Liver (tissue), 9 donors: ENCODE results near the gene TDRD9. TPM values are rescaled to one million over a fixed set of nuclear protein-coding genes. Genes with fewer than 3 reads are reported as not detected.

Experiments used
- DNase-seq: peaks from one replicate; pipeline ENCODE4 v3.0.0-alpha.2; 2017; ENCODE audit warnings: low spot score
- H3K27ac ChIP-seq, 2 donors: one replicate each; pipeline ENCODE4 v1.7.0; 2013; ENCODE audit warnings: inconsistent platforms in 2 of 2, low read length in 2 of 2, control low read depth in 1 of 2, low read depth in 1 of 2, mild to moderate bottlenecking in 1 of 2
- H3K27me3 ChIP-seq, 4 donors: one replicate each; pipeline versions ENCODE4 v1.6.1 to v1.7.0; 2013; ENCODE audit warnings: low read length in 3 of 4, inconsistent platforms in 1 of 4, mild to moderate bottlenecking in 1 of 4, moderate library complexity in 1 of 4; ENCODE audit not compliant: control insufficient read depth in 4 of 4, insufficient read depth in 4 of 4
- H3K36me3 ChIP-seq, 4 donors: one replicate each; pipeline versions ENCODE4 v1.6.1 to v1.7.0; 2013; ENCODE audit warnings: low read length in 3 of 4, mild to moderate bottlenecking in 3 of 4, low read depth in 1 of 4, moderate library complexity in 1 of 4; ENCODE audit not compliant: control insufficient read depth in 4 of 4, insufficient read depth in 3 of 4
- H3K4me1 ChIP-seq, 4 donors: one replicate each; pipeline versions ENCODE4 v1.6.1 to v1.7.0; 2013; ENCODE audit warnings: low read length in 3 of 4, mild to moderate bottlenecking in 3 of 4, moderate library complexity in 1 of 4; ENCODE audit not compliant: control insufficient read depth in 4 of 4, insufficient read depth in 4 of 4
- H3K4me3 ChIP-seq, 3 donors: one replicate each; pipeline versions ENCODE4 v1.6.1 to v1.7.0; 2013; ENCODE audit warnings: low read length in 3 of 3, control low read depth in 1 of 3, low read depth in 1 of 3, mild to moderate bottlenecking in 1 of 3
- H3K9ac ChIP-seq, 2 donors: one replicate each; pipeline ENCODE4 v1.7.0; 2013; ENCODE audit warnings: low read length in 2 of 2, mild to moderate bottlenecking in 2 of 2, moderate library complexity in 2 of 2, control low read depth in 1 of 2, low read depth in 1 of 2
- H3K9me3 ChIP-seq, 4 donors: one replicate each; pipeline versions ENCODE4 v1.6.1 to v1.7.0; 2013; ENCODE audit warnings: low read length in 3 of 4; ENCODE audit not compliant: control insufficient read depth in 4 of 4
- EGR1 ChIP-seq, 2 donors: IDR thresholded peaks; 2 replicates each; pipeline ENCODE4 v1.6.1; 2016 to 2018; ENCODE audit warnings: antibody characterized with exemption in 2 of 2, low read depth in 2 of 2
- FOXA2 ChIP-seq: IDR thresholded peaks from 2 replicates; pipeline ENCODE4 v1.6.1; 2016; ENCODE audit warnings: antibody characterized with exemption
- HNF4G ChIP-seq: IDR thresholded peaks from 2 replicates; pipeline ENCODE4 v1.6.1; 2016; ENCODE audit warnings: antibody characterized with exemption
- MAX ChIP-seq: IDR thresholded peaks from 2 replicates; pipeline ENCODE4 v1.6.1; 2016; ENCODE audit warnings: antibody characterized with exemption
- NR2F2 ChIP-seq: IDR thresholded peaks from 2 replicates; pipeline ENCODE4 v1.6.1; 2016; ENCODE audit warnings: antibody characterized with exemption
- RAD21 ChIP-seq, 2 donors: IDR thresholded peaks; 2 replicates each; pipeline ENCODE4 v1.6.1; 2016; ENCODE audit warnings: antibody characterized with exemption in 2 of 2, mild to moderate bottlenecking in 2 of 2
- REST ChIP-seq: IDR thresholded peaks from 2 replicates; pipeline ENCODE4 v1.6.1; 2016; ENCODE audit warnings: antibody characterized with exemption, mild to moderate bottlenecking
- SP1 ChIP-seq: IDR thresholded peaks from 2 replicates; pipeline ENCODE4 v1.6.1; 2018; ENCODE audit warnings: antibody characterized with exemption, mild to moderate bottlenecking
- YY1 ChIP-seq: IDR thresholded peaks from 2 replicates; pipeline ENCODE4 v1.6.1; 2016; ENCODE audit warnings: antibody characterized with exemption, mild to moderate bottlenecking
- ZBTB33 ChIP-seq: IDR thresholded peaks from 2 replicates; pipeline ENCODE4 v1.6.1; 2016; ENCODE audit warnings: antibody characterized with exemption
- WGBS: extraction: QIAGEN DNeasy Blood & Tissue Kit; methylation state at CpG from one replicate; pipeline ENCODE4 v1.1.7; 2013; 5-methylcytosine and 5-hydroxymethylcytosine counted together
- polyA plus RNA-seq, 2 donors: library from polyadenylated mRNA; stranded (reverse) in 1 of 2; unstranded in 1 of 2; fragments of 200-250 nt in 1 of 2; fragments of >200 nt in 1 of 2; fragmentation: Nextera tagmentation in 1 of 2; extraction: Ambion mirVana in 1 of 2; gene quantifications; one replicate each; pipeline versions ENCODE4 v1.2.1 to v1.2.3, GENCODE V29; 2013 to 2015
- total RNA-seq, 2 donors: library from RNA; depleted of rRNA; stranded (reverse); fragments of >200 nt; gene quantifications; one replicate each; pipeline ENCODE4 v1.2.3, GENCODE V29; 2014
- donor health status: healthy.
- donor health status: healthy.
- donor health status: healthy.
- donor health status: healthy.
- donor health status: healthy.

TDRD9 gene
- total and polyA plus RNA-seq, 4 donors = 0.12 to 1.0 (median 0.46) TPM

- WGBS = 96% methylated on average over 4 of the region's 4 CpGs
- no peaks in the 10 kb centered on the region for H3K36me3 ChIP-seq
- H3K4me3 ChIP-seq = no peak overlapping the region
- no peak for DNase-seq
- TF ChIP-seq ZBTB33 (no peak), MAX (no peak), YY1 (no peak), FOXA2 (no peak), RAD21 (IDR thresholded peaks at IDR 0.05) (no peak)
- H3K27me3 ChIP-seq = no peaks in the 10 kb centered on the region
- H3K27ac ChIP-seq = no peak overlapping the region
- peaks cover 22 to 33% (median 29%) of the 10 kb centered on the region in 4 donors for H3K4me1 ChIP-seq
- H3K9ac ChIP-seq = no peak overlapping the region
- no peaks in the 10 kb centered on the region for H3K9me3 ChIP-seq
Measured at GRCh38 chr14:103898204-103898603, 30.1 kb upstream of the TDRD9 start.

GRCh38 chr14:103898711-103899110 lies 29.5 kb upstream of the TDRD9 start:
- H3K4me1 ChIP-seq = peaks cover 22 to 31% (median 28%) of the 10 kb centered on the region in 4 donors
- H3K27me3 ChIP-seq = no peaks in the 10 kb centered on the region
- H3K4me3 ChIP-seq = no peak overlapping the region
- H3K9me3 ChIP-seq = no peaks in the 10 kb centered on the region
- H3K27ac ChIP-seq = no peak overlapping the region
- TF ChIP-seq SP1 (no peak), FOXA2 (no peak), HNF4G (no peak)
- H3K36me3 ChIP-seq = no peaks in the 10 kb centered on the region
- H3K9ac ChIP-seq = no peak overlapping the region
- no peak for DNase-seq
- WGBS = 87% methylated on average over 9 of the region's 9 CpGs

- no peaks in the 10 kb centered on the region for H3K27me3 ChIP-seq
- WGBS = 82% methylated on average over 13 of the region's 13 CpGs
- H3K9ac ChIP-seq = no peak overlapping the region
- no peak for DNase-seq
- no peak overlapping the region for H3K27ac ChIP-seq
- peaks cover 16 to 25% (median 23%) of the 10 kb centered on the region in 4 donors for H3K4me1 ChIP-seq
- TF ChIP-seq NR2F2 = no peak
- no peak for TF ChIP-seq EGR1 (IDR thresholded peaks at IDR 0.05; ENCODE audit: low read depth in 2 of 2)
- TF ChIP-seq REST = no peak
- no peak overlapping the region for H3K4me3 ChIP-seq
- H3K9me3 ChIP-seq = no peaks in the 10 kb centered on the region
- no peaks in the 10 kb centered on the region for H3K36me3 ChIP-seq
Measured at GRCh38 chr14:103899316-103899715, 28.9 kb upstream of the TDRD9 start.
